OCI-LY3 (cell line): ENCODE measurements around the gene CFAP46.

Experiments
- H2AFZ ChIP-seq: fragments of 200-600, 300-600 bp; shearing (Covaris generic); 2 replicates; pipeline ENCODE4 v1.6.0; 2014; ENCODE audit warnings: antibody characterized with exemption, low read depth, low read length
- H3K27ac ChIP-seq: fragments of 200-600, 300-600 bp; sonication (generic); 2 replicates; pipeline ENCODE4 v1.5.1; 2014; ENCODE audit warnings: mild to moderate bottlenecking, low read length, moderate library complexity, mixed read lengths
- H3K27me3 ChIP-seq: fragments of 200-600, 300-600 bp; sonication (generic); 2 replicates; pipeline ENCODE4 v1.6.1; 2014; ENCODE audit warnings: low read depth, low read length, mixed read lengths
- H3K36me3 ChIP-seq: fragments of 200-600, 300-600 bp; sonication (generic); replicated peaks from 2 replicates; pipeline ENCODE3; 2014; ENCODE audit warnings: low read depth, low read length, mixed read lengths
- H3K4me1 ChIP-seq: fragments of 300-600, 200-600 bp; sonication (generic); 2 replicates; pipeline ENCODE4 v1.6.1; 2014; ENCODE audit warnings: low read length, mixed read lengths
- H3K4me2 ChIP-seq: fragments of 200-600, 300-600 bp; sonication (generic); 2 replicates; pipeline ENCODE4 v1.6.1; 2014; ENCODE audit warnings: low read length, mixed read lengths
- H3K4me3 ChIP-seq: fragments of 300-600, 200-600 bp; sonication (generic); 2 replicates; pipeline ENCODE4 v1.5.1; 2014; ENCODE audit warnings: antibody characterized with exemption, mild to moderate bottlenecking, low read length, moderate library complexity
- H3K79me2 ChIP-seq: fragments of 300-600, 200-600 bp; shearing (Covaris generic); 2 replicates; pipeline ENCODE4 v1.6.1; 2014; ENCODE audit warnings: mild to moderate bottlenecking, low read length, mixed read lengths
- H3K9ac ChIP-seq: fragments of 300-600, 200-600 bp; shearing (Covaris generic); 2 replicates; pipeline ENCODE4 v1.6.0; 2014; ENCODE audit warnings: mild to moderate bottlenecking, low read length, moderate library complexity
- H3K9me3 ChIP-seq: fragments of 200-600, 300-600 bp; shearing (Covaris generic); 2 replicates; pipeline ENCODE4 v1.6.1; 2014; ENCODE audit warnings: low read length, mixed read lengths; ENCODE audit not compliant: insufficient read depth
- H4K20me1 ChIP-seq: fragments of 200-600, 300-600 bp; sonication (generic); 2 replicates; pipeline ENCODE4 v1.6.1; 2016; ENCODE audit warnings: low read length, mixed read lengths; ENCODE audit not compliant: insufficient read depth
- EZH2phosphoT487 ChIP-seq: fragments of 200-600 bp; shearing (Covaris generic); IDR thresholded peaks from 2 replicates; pipeline ENCODE4 v1.6.1; 2018; ENCODE audit warnings: antibody characterized with exemption, mixed run types, low read depth
- TF ChIP-seq, protein P1 (sequence below): fragments of 200-600, 300-600 bp; sonication (generic); IDR thresholded peaks from 2 replicates; pipeline ENCODE4 v1.5.1; 2014; ENCODE audit warnings: antibody characterized with exemption, low read length, low read depth

The CFAP46 gene

DNA sequence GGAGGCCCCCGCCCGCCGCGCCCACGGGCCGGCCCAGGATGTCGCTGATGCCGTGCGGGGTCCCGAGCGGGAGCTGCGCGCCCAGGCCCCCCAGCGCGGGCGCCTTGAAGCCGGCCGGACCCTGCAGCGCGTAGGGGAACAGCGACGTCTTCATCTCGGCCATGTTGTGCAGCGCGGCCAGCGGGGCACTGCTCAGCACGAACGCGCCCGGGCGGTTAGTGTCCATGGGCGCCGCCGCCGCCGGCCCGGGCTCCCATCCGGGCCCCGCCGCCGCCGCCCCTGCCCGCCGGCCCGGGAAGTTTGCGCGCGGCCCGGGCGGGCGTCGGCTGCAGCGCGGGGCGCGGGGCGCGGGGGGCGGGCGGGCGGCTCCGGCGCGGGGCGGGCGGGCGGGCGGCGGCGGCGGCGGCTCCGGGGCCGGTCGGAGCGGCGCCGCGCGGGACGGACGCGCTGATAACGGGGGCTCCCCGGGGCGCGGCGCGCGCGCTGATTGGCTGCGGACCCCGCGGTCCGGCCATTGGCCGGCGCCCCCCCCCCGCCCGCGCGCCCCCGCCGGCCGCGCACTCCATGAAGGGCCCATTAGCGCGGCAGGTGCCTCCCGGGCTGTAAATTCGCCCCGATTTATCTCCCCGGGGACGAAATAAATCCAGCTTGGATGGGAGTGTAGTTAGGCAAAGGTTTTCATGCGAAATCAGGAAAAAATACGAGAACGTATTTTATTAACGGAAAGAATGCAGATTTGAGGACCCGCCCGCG, 156.5 kb downstream of the CFAP46 start, which contains the start of gene NKX6-2:
TSS of gene NKX6-2 (minus strand) at position 425 of the 753 bp plus-strand sequence. CDS start at position 226, 199 bp downstream.
- no peaks in the 10 kb centered on the region for H3K79me2 ChIP-seq
- no peaks in the 10 kb centered on the region for H3K36me3 ChIP-seq
- H3K27me3 ChIP-seq, result no peaks in the 10 kb centered on the region
- no peak within 1 kb of the TSS for H2AFZ ChIP-seq
- H3K4me1 ChIP-seq, result no peaks in the 10 kb centered on the region
- no peak for TF ChIP-seq EZH2phosphoT487
- TF ChIP-seq, protein P1, sequence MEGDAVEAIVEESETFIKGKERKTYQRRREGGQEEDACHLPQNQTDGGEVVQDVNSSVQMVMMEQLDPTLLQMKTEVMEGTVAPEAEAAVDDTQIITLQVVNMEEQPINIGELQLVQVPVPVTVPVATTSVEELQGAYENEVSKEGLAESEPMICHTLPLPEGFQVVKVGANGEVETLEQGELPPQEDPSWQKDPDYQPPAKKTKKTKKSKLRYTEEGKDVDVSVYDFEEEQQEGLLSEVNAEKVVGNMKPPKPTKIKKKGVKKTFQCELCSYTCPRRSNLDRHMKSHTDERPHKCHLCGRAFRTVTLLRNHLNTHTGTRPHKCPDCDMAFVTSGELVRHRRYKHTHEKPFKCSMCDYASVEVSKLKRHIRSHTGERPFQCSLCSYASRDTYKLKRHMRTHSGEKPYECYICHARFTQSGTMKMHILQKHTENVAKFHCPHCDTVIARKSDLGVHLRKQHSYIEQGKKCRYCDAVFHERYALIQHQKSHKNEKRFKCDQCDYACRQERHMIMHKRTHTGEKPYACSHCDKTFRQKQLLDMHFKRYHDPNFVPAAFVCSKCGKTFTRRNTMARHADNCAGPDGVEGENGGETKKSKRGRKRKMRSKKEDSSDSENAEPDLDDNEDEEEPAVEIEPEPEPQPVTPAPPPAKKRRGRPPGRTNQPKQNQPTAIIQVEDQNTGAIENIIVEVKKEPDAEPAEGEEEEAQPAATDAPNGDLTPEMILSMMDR, result no peak
- H3K4me2 ChIP-seq, result no peak within 1 kb of the TSS
- H3K4me3 ChIP-seq, result no peak within 1 kb of the TSS
- H3K9me3 ChIP-seq, result no peaks in the 10 kb centered on the region
- H4K20me1 ChIP-seq, result no peaks in the 10 kb centered on the region
- H3K9ac ChIP-seq, result no peak within 1 kb of the TSS
- H3K27ac ChIP-seq, result no peak within 1 kb of the TSS

DNA sequence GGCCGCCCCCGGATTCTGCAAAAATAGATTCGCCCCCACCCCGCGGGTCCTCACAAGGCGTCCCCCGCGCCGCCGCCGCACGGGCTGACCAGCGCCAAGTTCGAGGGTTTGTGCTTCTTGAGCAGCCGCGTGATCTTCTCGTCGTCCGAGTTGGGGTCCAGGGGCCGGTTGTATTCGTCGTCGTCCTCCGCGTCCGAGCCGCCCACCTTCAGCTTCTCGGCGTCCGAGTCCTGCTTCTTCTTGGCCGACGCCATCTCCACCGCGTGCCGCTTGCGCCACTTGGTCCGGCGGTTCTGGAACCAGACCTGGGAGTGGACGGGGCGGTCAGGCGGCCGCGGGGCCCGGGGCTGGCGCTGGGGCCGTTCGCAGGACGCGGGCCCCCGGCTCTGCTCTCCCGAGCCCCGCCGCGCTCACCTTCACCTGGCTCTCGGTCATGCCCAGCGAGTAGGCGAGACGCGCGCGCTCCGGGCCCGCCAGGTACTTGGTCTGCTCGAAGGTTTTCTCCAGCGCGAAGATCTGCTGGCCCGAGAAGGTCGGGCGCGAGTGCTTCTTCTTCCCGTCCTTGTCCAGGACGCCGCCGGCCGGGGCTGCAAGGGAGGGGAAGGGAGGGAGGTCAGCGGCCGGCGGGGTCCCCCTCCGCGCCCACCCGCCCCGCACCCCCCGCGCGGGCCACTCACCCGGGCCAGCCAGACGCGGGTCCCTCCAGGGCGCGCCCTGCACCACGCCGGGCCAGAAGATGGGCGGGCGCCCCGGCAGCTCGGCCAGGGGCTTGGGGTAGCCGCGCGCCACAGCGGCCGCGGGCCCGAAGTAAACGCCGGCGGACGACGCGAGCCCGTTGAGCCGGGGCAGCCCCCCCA, 157.3 kb downstream of the CFAP46 start:
- H3K79me2 ChIP-seq, result no peaks in the 10 kb centered on the region
- H2AFZ ChIP-seq, result no peak overlapping the region
- no peaks in the 10 kb centered on the region for H3K27me3 ChIP-seq
- TF ChIP-seq EZH2phosphoT487, result no peak
- H3K9me3 ChIP-seq, result no peaks in the 10 kb centered on the region
- no peak overlapping the region for H3K9ac ChIP-seq
- no peaks in the 10 kb centered on the region for H4K20me1 ChIP-seq
- no peaks in the 10 kb centered on the region for H3K36me3 ChIP-seq
- no peak overlapping the region for H3K27ac ChIP-seq
- H3K4me3 ChIP-seq, result no peak overlapping the region
- no peak overlapping the region for H3K4me2 ChIP-seq
- no peaks in the 10 kb centered on the region for H3K4me1 ChIP-seq

DNA sequence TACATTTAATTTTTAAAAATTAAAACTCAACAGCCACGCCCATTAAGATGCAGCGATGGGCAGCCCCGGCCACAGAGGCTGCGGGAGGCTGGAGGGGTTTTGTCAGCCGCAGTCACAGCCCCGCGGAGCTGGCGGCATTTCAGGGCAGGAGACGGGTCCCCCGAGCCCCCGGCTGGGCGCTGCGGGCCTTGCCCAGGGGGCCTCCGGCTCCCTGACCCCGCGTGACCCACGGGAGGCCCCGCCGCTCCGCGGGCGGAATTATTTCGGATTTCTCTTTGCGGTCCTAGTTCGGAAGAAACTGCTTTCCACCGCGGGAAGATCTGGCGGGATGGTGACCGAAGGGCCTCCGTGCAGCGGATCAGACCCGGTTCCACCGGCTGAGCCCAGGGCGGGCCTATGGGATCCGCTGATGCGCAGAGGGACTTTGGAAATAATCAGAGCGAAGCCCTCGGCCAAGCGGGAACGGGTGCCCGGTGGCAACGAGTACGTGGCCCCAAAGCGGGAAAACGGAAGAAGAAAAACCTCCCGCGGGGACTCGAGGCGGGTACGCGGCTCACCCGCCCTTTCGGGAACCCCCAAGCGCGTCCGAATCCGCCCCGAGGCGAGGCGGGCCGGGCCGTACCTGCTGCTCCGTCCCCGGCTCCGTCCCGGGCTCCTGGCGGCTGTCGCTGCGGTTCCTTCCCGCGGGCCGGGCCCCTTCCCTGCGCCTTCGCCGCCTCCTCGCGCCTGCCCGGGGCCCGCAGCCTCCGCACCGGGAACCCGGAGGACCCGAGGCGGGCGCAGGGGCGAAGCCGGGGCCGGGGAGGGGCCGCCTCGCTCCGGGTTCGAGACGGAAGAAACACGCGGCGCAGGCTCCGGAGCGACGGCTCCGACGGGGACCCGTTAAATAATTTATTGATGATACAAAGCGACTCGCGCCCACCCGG, 158.2 kb downstream of the CFAP46 start:
- Histone ChIP-seq H3K4me1 (no peaks in the 10 kb centered on the region), H4K20me1 (no peaks in the 10 kb centered on the region), H3K4me3 (no peak overlapping the region), H3K36me3 (no peaks in the 10 kb centered on the region), H3K79me2 (no peaks in the 10 kb centered on the region), H3K9me3 (no peaks in the 10 kb centered on the region), H3K9ac (no peak overlapping the region), H3K4me2 (no peak overlapping the region), H2AFZ (no peak overlapping the region), H3K27ac (no peak overlapping the region), H3K27me3 (no peaks in the 10 kb centered on the region)
- TF ChIP-seq, protein P1, result no peak
- no peak for TF ChIP-seq EZH2phosphoT487

DNA sequence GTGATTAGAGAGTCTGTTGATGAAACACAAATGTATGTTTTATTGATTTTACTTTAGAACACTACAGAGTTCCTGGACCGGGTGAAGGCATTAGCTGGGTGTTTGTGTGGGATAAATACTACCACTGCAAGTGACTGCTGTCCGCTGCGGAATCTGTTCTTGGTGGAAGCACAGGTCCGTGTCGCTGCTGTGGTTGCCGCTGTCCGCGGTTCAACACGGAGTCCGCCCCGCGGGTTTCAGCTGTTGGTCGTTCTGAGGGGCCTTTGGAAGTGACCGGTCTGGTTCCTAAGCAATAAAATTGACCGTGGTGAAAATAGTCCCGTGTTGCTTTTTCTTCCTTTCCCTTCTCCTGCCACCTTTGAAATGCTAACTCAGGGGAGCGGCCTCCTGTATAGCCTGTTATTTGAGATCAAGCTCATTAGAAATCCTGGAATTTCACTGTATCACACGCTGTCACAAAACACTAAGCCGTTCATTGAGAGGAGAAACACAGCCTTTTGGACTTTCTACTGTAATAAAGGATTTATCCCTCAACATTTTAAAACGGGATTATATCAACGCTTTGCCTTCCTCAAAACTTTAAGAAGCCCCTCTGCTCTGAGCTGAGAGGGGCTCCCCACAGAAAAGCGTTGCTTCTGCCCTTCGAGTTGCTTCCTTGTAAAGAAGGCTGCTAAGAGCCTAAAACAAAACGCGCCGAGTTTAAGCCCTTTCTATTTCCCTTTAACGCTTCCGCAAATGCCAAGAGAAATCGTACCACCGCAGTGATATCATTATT, 159.0 kb downstream of the CFAP46 start:
- TF ChIP-seq, protein P1, result no peak
- no peak for TF ChIP-seq EZH2phosphoT487
- H3K27me3 ChIP-seq, result no peaks in the 10 kb centered on the region

More for the DNA sequence above, 159.0 kb downstream of the CFAP46 start:
- Histone ChIP-seq H4K20me1 (no peaks in the 10 kb centered on the region), H3K4me3 (no peak overlapping the region), H3K79me2 (no peaks in the 10 kb centered on the region), H3K27ac (no peak overlapping the region), H3K36me3 (no peaks in the 10 kb centered on the region), H3K4me1 (no peaks in the 10 kb centered on the region), H3K9ac (no peak overlapping the region), H2AFZ (no peak overlapping the region), H3K4me2 (no peak overlapping the region), H3K9me3 (no peaks in the 10 kb centered on the region)
